ENCODE measurements around the gene ZNF880. TPM values are rescaled to one million over a fixed set of nuclear protein-coding genes. Genes with fewer than 3 reads are reported as not detected.

Gene ZNF880
- total RNA-seq, 4 donors from 2014 or later = 13.6 to 26.8 (median 16.1) TPM

DNA sequence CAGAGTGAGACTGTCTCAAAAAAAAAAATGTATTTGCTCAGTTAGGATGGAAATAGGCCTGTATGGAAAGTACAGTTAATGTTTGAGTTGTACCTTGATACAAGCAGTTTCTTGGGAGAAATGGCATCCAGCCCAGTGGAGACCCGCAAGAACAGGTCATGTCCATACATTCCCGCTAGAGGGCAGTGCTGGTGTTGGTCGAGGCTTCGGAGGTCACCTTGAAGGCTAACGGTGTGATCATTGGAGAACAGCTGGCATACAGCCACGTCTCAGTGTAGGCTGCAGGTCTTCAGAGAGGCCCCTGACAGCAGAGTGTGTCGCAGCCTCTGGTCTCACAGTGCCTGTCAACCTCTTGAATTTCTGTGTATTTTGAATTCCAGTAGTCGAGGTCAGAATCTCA, 26.2 kb upstream of the ZNF880 start:
- peak; percentile 25 for DNase-seq (ENCODE audit: low spot score)

DNA sequence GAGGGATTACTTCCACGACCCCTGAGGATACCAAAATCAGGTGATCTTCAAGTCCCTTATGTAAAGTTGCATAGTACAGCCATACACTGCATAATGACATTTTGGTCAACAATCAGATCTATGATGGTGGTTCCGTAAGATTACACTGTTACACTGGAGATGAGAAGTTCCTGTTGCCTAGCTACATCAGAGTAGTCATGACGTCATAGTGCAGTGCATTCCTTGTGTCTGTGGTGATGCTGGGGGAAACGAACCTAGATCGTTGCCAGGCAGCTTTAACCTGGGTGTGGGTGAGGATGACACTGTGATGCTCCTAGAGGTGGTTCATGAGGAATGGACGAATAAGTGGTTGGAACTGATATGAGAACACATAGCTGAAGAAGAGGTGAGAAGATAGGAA, 24.6 kb upstream of the ZNF880 start:
- DNase-seq (ENCODE audit: low spot score) = no peak
- no peak for ATAC-seq (ENCODE audit: low FRiP score)
- TF ChIP-seq, protein P1, sequence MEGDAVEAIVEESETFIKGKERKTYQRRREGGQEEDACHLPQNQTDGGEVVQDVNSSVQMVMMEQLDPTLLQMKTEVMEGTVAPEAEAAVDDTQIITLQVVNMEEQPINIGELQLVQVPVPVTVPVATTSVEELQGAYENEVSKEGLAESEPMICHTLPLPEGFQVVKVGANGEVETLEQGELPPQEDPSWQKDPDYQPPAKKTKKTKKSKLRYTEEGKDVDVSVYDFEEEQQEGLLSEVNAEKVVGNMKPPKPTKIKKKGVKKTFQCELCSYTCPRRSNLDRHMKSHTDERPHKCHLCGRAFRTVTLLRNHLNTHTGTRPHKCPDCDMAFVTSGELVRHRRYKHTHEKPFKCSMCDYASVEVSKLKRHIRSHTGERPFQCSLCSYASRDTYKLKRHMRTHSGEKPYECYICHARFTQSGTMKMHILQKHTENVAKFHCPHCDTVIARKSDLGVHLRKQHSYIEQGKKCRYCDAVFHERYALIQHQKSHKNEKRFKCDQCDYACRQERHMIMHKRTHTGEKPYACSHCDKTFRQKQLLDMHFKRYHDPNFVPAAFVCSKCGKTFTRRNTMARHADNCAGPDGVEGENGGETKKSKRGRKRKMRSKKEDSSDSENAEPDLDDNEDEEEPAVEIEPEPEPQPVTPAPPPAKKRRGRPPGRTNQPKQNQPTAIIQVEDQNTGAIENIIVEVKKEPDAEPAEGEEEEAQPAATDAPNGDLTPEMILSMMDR (IDR thresholded peaks at IDR 0.05) = no peak

More for the DNA sequence above, 26.2 kb upstream of the ZNF880 start:
- TF ChIP-seq, protein P1 (IDR thresholded peaks at IDR 0.05) = no peak
- no peak for ATAC-seq (ENCODE audit: low FRiP score)

DNA sequence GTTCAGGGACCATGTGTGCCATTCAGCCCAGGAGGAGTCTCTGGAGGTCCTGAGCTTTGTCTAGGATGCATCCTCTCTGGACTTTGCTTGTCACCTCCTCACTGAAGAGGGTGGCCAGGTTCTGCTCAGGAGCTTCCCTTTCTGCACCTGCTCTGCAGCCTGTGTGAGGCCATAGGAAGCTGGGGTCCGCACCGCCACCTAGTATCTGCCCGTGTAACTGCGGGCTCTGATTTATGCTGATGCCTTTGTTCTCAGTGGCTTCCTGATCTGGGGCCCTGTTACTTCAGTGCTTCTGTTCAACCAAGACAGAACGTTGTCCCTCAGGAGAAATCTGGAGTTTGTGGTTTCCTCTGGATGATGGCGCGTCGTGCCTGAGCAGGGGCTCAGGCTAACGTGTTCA, 18.2 kb upstream of the ZNF880 start:
- TF ChIP-seq, protein P1 (IDR thresholded peaks at IDR 0.05) = no peak
- ATAC-seq (ENCODE audit: low FRiP score) (no peak), DNase-seq (ENCODE audit: low spot score) (no peak)

DNA sequence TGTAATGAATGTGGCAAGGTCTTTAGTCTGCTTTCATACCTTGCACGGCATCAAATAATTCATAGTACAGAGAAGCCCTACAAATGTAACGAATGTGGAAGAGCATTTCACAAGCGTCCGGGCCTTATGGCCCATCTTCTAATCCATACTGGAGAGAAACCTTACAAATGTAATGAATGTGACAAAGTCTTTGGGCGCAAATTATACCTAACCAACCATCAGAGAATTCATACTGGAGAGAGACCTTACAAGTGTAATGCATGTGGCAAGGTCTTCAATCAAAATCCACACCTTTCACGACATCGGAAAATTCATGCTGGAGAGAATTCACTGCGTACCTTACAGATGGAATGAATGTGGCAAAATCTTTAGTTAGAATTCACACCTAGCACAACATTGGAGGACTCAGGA, 3.3 kb upstream of the ZNF880 start:
- ATAC-seq (ENCODE audit: low FRiP score) (no peak), DNase-seq (ENCODE audit: low spot score) (no peak)
- TF ChIP-seq, protein P1 (IDR thresholded peaks at IDR 0.05) = no peak

DNA sequence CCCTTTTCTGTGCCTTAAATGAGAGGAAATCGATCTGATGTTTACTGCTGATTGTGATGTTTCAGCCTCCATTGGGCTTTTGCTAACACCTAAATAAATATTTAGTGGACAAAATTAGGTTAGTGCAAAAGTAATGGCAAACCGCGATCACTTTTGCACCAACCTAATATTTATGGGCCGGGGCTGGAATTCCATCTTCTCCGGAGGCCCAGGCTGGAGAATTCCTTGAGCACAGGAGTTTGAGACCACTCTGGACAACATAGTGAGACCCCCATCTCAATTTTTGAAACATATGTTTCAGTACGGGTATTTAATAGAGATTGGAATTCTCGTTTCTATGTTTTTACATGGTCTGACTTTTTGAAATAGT, 603 bp downstream of the ZNF880 start:
- ATAC-seq (ENCODE audit: low FRiP score) (no peak), DNase-seq (ENCODE audit: low spot score) (no peak)
- TF ChIP-seq, protein P1 (IDR thresholded peaks at IDR 0.05) = no peak

DNA sequence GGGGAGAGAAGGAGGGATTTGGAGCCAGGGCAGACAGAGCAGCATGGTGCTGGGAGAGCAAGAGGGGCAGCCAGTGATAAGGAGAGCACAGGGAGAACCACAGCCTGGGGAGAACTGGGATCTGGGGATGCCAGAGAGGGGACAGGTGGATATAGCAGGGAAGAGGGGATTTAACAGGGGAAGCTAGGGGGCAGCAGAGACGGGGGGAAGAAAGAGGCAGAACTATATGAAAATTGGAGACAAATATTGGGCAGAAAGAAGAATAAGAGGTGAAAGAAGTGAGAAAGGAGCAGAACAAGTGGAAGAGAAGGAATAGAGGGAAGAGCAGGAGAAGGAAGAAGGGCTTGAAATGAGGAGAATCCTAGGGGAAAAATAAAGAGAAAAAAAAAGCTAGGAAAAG, 21.4 kb downstream of the ZNF880 start:
- ATAC-seq (ENCODE audit: low FRiP score) (no peak), DNase-seq (ENCODE audit: low spot score) (no peak)
- TF ChIP-seq, protein P1 (IDR thresholded peaks at IDR 0.05) = no peak

DNA sequence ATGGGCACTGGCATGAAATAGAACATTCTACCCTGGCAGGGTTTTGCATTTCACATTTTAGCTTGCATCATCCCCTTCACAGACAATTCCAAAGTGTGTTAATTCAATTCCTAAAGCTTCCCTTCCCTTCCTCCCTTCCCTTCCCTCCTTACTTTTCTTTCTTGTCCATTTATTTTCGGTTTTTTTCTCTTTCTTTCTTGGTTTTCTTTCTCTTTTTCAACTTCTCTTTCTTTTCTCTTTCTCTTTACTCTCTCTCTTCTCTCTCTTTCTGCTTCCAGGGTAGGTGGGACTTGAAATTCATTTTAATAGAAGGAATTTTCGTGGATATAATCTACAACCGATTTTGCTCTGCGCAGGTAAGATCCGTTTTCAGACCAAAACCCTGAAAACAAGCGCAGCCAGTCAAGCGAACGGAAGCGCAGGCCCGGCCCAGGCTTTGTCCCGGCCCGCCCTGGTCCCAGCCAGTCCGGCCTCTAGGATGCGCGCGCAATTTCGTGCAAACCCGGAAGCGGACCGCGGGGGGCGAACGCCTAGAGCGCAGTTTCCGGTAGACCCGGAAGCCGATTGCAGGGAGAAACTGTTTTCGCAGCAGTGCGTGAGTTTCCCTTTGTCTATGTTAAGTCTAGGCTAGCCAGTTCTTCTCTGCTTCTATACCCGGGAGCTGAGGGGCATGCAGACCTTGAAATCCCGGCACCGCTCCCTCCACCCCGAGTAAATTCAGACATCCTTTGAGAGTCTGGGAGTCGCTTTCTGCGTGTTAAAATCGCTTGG, 27.8 kb downstream of the ZNF880 start, which contains the start of gene ZNF528:
ZNF528 (plus strand) TSS at position 540 of the 771 bp plus-strand sequence. CDS start 4,165 bp downstream, outside the sequence.
- ATAC-seq (ENCODE audit: low FRiP score) (peak; percentile 90), DNase-seq (ENCODE audit: low spot score) (peak; percentile 99)
- TF ChIP-seq, protein P1 (IDR thresholded peaks at IDR 0.05) = no peak

All from omental fat pad (tissue), 4 donors.